H7 (cell line): ENCODE results near the gene ADAM12. TPM values are rescaled to one million over a fixed set of nuclear protein-coding genes. Genes with fewer than 3 reads are reported as not detected.

Experiments
- DNase-seq: peaks from one replicate; pipeline ENCODE4 v3.0.0; 2012
- H3K27me3 ChIP-seq: 2 replicates; pipeline ENCODE4 v1.6.0; 2011; ENCODE audit warnings: mild to moderate bottlenecking, low read length; ENCODE audit not compliant: control insufficient read depth, insufficient read depth
- H3K36me3 ChIP-seq: replicated peaks from 2 replicates; pipeline ENCODE4 v1.5.1; 2011; ENCODE audit warnings: low read length; ENCODE audit not compliant: control insufficient read depth, insufficient read depth
- H3K4me3 ChIP-seq: 2 replicates; pipeline ENCODE4 v1.5.1; 2011; ENCODE audit warnings: low read depth, mild to moderate bottlenecking, control low read depth, low read length, moderate library complexity; ENCODE audit not compliant: insufficient read depth
- total RNA-seq: library from RNA; depleted of rRNA; stranded (reverse); fragments of >200 nt; shearing (Covaris generic); gene quantifications from 2 replicates; pipeline ENCODE4 v1.2.3, GENCODE V29; 2014; rRNA removed

ADAM12 gene, protein sequence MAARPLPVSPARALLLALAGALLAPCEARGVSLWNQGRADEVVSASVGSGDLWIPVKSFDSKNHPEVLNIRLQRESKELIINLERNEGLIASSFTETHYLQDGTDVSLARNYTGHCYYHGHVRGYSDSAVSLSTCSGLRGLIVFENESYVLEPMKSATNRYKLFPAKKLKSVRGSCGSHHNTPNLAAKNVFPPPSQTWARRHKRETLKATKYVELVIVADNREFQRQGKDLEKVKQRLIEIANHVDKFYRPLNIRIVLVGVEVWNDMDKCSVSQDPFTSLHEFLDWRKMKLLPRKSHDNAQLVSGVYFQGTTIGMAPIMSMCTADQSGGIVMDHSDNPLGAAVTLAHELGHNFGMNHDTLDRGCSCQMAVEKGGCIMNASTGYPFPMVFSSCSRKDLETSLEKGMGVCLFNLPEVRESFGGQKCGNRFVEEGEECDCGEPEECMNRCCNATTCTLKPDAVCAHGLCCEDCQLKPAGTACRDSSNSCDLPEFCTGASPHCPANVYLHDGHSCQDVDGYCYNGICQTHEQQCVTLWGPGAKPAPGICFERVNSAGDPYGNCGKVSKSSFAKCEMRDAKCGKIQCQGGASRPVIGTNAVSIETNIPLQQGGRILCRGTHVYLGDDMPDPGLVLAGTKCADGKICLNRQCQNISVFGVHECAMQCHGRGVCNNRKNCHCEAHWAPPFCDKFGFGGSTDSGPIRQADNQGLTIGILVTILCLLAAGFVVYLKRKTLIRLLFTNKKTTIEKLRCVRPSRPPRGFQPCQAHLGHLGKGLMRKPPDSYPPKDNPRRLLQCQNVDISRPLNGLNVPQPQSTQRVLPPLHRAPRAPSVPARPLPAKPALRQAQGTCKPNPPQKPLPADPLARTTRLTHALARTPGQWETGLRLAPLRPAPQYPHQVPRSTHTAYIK
- total RNA-seq, result 0.11 and 0.66 TPM in 2 replicates

DNA sequence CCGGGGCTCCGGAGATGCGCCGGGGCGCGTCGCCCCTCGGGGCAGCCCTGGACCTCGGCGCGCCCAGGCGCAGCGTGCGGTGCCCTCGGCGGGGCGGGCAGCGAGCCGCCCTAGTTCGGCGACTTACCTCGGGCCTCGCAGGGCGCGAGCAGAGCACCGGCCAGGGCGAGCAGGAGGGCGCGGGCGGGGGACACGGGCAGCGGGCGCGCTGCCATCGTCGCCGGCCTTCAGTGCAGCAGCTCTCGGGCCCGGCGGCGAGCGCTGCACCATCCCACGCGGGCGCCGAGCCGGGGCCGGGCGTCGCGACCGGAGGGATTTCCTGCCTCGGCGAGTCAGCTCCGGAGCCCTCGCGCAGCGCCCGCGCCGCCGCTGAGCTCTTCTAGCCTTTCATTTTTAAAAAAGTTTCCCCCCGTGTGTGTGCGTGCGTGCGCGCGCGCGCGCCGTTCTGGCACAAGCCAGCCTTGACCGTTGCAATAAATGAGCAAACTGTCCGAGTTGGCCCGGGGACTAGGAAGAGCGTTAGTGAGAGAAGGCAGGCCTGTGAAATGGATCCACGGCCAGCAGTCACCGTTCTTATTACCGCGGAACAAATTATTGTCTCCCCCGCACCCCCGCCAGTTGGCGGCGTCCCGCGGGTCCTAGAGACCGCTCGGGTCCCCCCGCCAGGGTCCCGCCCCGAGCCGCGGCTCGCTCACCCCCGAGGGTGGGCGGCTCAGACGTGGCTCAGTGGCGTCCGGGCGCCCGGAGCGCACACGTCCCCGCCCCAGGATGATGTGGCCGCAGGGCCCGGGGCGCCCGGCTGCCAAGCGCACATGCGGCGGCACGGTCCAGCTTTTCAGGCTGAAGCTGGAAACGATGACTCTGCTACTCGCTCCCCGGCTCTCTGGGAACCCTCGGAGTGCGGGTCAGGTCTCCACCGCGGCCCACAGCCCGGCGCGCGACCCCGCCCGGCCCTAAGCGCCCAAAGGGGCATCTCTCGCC lies at the start of gene ADAM12:
Gene ADAM12, minus strand, starts transcription at position 547 of the 981 bp plus-strand sequence. Its CDS starts 332 bp downstream, at position 215.
- Histone ChIP-seq H3K27me3 (peaks cover 31% of the 10 kb centered on the region), H3K4me3 (peak within 1 kb of the TSS; percentile 59), H3K36me3 (no peaks in the 10 kb centered on the region)
- DNase-seq, result peak; percentile 78

DNA sequence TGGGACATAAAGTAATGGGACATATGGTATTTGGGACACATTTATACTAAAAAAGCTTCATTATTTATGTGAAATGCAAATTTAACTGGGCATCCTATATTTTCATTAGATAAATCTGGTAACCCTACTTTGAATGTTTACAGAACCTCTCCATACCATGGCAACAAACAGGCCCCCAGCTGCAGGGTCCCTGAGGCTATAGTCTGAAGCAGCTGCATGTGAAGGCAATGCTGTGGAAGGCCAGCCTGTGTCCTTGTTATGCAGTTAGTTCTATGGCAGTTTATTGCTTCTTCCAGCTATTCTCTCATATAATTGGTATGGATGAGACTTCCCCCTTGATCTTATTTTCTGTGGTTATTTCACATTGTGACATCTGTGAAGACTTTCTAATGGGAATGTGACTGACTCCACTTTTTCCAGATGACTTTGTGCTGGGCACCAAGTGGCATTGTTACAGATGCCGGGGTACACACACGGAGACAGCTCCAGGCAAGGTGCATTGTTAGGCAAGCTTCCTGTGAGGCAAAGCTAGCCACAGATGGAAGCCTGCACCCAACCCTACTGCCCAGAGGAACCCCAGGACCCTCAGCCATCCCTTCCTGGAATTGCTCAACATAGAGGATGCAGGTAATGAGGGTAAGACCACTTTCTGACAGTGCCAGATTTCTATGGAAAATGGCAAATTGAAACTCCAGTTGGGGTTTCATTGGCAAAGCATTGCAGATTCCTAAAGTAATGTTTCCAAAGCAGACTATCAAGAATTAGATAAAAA lies 49.5 kb upstream of the ADAM12 start:
- Histone ChIP-seq H3K4me3 (no peak overlapping the region), H3K36me3 (no peaks in the 10 kb centered on the region), H3K27me3 (no peaks in the 10 kb centered on the region)
- DNase-seq, result no peak

DNA sequence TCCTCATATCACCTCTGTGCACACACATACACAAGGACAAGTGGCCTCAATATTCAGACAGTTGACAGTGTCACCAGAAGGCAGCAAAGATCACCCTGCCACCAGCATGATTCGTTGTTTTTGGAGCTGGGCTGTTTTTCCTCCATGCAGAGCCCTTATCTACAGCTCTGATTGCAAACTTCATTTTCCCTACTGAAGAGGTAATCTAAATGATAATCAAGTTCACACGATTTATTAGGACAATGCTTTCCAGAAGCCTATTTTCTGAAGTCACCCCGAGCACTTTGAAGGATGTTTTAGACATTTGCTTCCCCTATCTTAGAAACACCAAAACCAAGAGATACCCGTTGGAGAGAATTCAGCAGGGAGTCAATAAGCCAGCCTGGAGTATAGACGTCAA lies 46.0 kb upstream of the ADAM12 start:
- no peak for DNase-seq
- Histone ChIP-seq H3K27me3 (no peaks in the 10 kb centered on the region), H3K36me3 (no peaks in the 10 kb centered on the region), H3K4me3 (no peak overlapping the region)

DNA sequence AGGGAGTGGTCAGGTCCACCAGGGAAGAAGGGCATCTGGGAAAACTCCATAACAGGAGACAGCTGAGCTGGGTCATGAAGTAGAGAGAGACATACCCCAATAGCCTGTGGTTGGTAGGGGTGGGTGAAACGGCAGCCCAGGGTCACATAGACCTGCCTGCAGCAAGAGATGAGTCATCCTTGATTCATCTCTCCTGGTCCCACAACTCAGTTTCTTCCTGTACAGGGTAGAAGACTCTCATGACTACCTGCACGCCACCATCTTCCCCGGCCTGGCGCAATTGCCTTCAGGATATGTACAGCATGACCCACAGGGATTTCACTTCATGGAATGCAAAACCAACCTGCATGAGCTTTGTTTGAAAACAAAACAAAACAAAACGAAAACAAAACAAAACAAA lies 45.1 kb upstream of the ADAM12 start:
- DNase-seq, result no peak
- Histone ChIP-seq H3K4me3 (no peak overlapping the region), H3K36me3 (no peaks in the 10 kb centered on the region), H3K27me3 (no peaks in the 10 kb centered on the region)

- Histone ChIP-seq H3K4me3 (no peak overlapping the region), H3K27me3 (no peaks in the 10 kb centered on the region), H3K36me3 (no peaks in the 10 kb centered on the region)
- DNase-seq, result no peak
Measured at GRCh38 chr10:126432507-126432906, 44.2 kb upstream of the ADAM12 start.

DNA sequence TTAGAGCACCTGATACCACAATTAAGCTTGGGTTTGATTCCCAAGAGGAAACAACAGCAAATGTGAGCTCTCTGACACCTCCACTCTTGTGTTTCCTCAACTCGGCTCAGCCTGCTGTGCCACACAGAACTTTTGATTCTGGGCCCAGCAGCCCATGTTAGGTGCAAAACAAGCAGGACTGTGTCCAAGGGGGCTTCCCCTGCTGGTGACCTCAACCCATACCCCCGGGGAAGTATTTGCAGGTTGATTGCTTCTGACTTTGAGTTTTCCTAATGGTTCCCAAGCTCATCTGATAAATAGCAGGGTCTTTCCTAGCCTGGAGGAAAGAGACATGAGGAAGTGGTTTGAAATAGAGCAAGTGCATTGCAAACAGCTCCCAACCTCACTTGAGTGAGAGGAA lies 43.5 kb upstream of the ADAM12 start:
- Histone ChIP-seq H3K4me3 (no peak overlapping the region), H3K36me3 (no peaks in the 10 kb centered on the region), H3K27me3 (no peaks in the 10 kb centered on the region)
- no peak for DNase-seq

DNA sequence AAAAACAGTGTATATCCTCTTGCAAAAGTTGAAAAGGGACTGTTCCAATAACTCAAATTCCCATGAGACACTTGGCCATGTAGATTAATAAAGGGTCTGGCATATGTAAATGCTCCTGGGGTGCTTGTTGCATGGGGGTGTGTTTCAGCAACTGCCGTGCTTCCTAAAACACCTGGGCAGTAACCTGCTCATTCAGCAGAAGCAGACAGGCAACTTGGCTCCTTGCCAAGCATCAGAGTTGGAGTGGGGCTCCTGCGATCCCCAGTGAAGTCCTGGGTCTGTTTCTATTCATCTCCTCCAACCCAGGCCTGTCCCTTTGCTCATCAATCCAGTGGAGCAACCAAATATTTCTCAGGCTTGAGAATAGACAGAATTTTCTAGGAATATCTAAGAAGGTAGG lies 42.2 kb upstream of the ADAM12 start:
- DNase-seq, result no peak
- Histone ChIP-seq H3K4me3 (no peak overlapping the region), H3K36me3 (no peaks in the 10 kb centered on the region), H3K27me3 (no peaks in the 10 kb centered on the region)

GRCh38 chr10:126429275-126429674 lies 41.0 kb upstream of the ADAM12 start:
- H3K4me3 ChIP-seq, result no peak overlapping the region
- H3K36me3 ChIP-seq, result no peaks in the 10 kb centered on the region
- no peak for DNase-seq

DNA sequence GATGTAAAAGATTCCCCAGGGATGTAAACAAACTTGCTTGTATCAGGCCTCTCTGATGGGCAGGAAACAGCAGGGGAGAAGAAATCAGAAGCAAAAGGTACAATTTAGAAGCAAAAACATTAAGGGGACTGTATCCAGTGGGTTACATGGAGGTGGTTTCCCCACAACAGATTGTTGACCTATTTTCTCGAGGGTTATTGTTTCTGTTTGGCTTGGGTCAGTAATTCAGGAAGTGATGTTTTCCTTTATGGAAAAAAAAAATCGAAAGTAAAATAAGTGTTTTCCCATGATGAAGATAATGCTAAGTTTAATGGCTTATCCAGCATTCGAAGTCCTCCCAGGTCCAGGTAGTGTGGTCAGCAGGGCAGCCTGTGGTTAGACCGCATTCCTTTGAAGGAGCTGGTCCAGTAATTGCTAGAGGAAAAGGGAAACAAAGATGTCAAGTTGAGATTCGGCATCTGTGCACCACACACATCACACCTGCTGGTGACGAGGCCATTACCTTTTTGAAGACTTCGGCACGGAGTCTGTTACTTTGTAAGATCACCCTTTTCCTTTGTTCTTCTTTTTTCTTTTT lies 37.3 kb upstream of the ADAM12 start:
- Histone ChIP-seq H3K27me3 (no peaks in the 10 kb centered on the region), H3K4me3 (no peak overlapping the region), H3K36me3 (no peaks in the 10 kb centered on the region)
- DNase-seq, result no peak

More at GRCh38 chr10:126429275-126429674, 41.0 kb upstream of the ADAM12 start:
- H3K27me3 ChIP-seq, result no peaks in the 10 kb centered on the region

DNA sequence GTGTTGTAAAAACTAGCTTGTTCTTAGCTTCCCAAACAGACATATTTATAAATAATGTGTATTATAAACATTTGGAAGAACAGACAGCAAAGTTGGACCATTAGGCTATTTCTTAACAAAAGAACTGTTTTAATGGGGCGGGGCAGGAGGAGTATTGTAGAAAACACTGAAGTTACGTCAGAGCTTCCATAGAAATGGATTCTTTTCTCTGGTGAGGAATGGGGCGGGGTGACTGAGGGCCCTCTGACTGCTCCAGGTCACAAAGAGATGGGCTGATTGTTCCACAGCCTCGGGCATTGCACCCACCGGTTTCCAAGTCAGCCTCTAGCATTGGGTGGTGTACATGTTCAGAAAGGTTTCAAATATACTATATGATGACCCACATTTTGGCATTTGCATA lies 36.8 kb upstream of the ADAM12 start:
- no peak for DNase-seq
- H3K27me3 ChIP-seq, result no peaks in the 10 kb centered on the region
- H3K36me3 ChIP-seq, result no peaks in the 10 kb centered on the region

DNA sequence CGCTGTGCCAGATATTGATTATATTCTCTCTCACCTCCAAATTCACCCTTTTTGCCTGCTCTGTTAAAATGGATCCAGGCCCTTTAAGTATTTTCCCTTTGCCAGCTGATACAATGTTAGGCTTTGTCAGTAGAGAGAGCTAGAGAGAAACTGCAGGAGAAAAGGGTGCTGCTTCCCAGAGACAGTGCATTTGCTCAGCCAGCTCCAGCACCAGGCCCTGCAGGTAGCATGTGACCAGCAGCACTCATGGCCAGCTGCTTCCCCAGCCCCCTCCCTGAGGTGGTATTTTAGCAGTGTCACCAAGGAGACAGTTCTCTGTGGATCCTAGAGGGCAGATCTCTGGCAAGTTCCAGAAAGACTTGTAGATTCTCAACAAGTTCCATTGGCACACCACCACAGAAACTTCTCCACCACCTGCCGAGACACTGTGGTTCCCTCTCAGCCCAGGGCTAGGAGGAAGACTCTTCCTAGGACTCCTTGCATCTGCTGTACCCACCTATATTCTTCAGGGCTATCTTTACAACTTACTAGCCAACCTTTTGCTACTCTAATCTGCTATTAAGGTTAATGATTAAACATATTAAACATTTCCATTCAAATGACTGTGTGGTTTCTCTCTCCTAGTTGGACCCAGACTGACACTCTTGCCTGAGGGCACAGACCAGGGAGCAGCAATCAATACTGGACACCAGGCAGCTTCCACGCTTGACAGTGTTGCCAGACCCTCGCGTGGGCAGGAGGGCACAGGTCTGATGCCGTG lies 35.6 kb upstream of the ADAM12 start:
- H3K36me3 ChIP-seq, result no peaks in the 10 kb centered on the region
- no peaks in the 10 kb centered on the region for H3K27me3 ChIP-seq
- H3K4me3 ChIP-seq, result no peak overlapping the region
- no peak for DNase-seq

More for the DNA sequence above, 36.8 kb upstream of the ADAM12 start:
- H3K4me3 ChIP-seq, result no peak overlapping the region

GRCh38 chr10:126422567-126422966 lies 34.3 kb upstream of the ADAM12 start:
- Histone ChIP-seq H3K4me3 (no peak overlapping the region), H3K36me3 (no peaks in the 10 kb centered on the region), H3K27me3 (no peaks in the 10 kb centered on the region)
- DNase-seq, result no peak
